ENCODE data around the gene ZNF516. TPM values are rescaled to one million over a fixed set of nuclear protein-coding genes. Genes with fewer than 3 reads are reported as not detected.

The ZNF516 gene
- total and polyA plus RNA-seq, 10 of the 15 experiments (the other 5 are each of a cell fraction or from before 2014, with no cell fraction given), result 2.0 to 32.0 (median 8.3) TPM

DNA sequence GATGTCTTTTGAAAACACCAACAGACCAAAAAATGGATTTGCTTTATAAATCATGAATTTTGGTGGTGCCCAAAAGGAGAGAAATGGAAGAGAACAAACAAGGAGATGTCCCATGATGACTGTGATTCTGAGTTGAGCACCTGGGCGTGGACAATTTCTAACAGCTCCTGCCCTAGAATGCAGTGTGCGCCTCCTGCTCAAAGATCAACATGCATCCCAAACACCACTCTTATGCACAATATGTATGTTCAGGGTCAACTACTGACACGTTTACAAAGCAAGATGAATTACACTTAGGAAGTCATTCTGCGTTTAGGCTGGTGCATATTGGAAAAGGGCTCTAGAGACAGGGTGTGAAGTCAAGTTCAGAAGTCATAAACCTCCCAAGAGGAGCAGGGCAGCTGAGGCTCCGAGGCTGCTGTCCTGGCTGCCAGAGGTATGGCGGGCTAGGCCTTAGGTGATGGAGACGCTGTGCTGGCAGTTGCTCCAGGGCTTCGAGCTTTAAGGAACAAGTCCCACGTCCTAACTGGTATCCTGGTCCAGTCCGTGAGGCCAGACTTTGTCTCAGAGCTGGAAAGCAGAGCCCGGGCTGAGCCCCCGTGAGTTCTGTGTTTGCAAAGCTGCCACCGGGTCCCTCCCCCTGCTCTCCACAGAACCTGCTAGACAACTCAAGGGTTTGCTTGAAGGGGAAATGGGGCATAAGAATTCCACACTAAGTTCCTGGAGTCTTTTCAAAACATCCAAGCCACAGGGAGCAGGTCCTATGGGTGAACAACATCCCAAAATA lies 74.0 kb downstream of the ZNF516 start:
- CTCF ChIA-PET, result no interaction called here
- peaks cover 9% of the 10 kb centered on the region for H3K79me2 ChIP-seq (ENCODE audit: control insufficient read depth, insufficient read depth, low read length)
- no peak overlapping the region for H3K27ac ChIP-seq (ENCODE audit: control insufficient read depth, insufficient read depth)
- no peaks in the 10 kb centered on the region for H3K9me3 ChIP-seq (replicated peaks; ENCODE audit: control insufficient read depth, insufficient read depth, low read length)
- SMC1A ChIA-PET (ENCODE audit: uncharacterized antibody, unreplicated experiment), result interaction anchor here (1.0 kb wide), 1 partner anchor 99 kb away, joined by 3 read pairs; no protein-coding TSS in a partner anchor
- no peak overlapping the region for H3K4me2 ChIP-seq (ENCODE audit: control insufficient read depth, insufficient read depth)
- peaks cover 4% of the 10 kb centered on the region; the same call in 1 of the 2 replicates for H4K20me1 ChIP-seq (ENCODE audit: control insufficient read depth, insufficient read depth)
- POLR2A ChIA-PET, result no interaction called here
- no peak for DNase-seq (ENCODE audit: low read depth, low spot score)
- peaks cover 2 to 18% of the 10 kb centered on the region in 2 experiments; a peak in 2 of 4 replicates for H3K36me3 ChIP-seq (ENCODE audit: control insufficient read depth in 2 of 2, insufficient read depth in 2 of 2, low read length in 1 of 2)
- intact Hi-C loops (cut with micrococcal nuclease; ENCODE audit: unreplicated experiment), result no loop called here
- H3K9ac ChIP-seq (ENCODE audit: control insufficient read depth, insufficient read depth, low read length), result no peak overlapping the region
- in situ Hi-C loops (cut with MboI), result no loop called here
- no peak overlapping the region for H2AFZ ChIP-seq (ENCODE audit: control insufficient read depth, low read depth, low read length)
- H3K4me1 ChIP-seq (ENCODE audit: control insufficient read depth, insufficient read depth, low read length), result no peaks in the 10 kb centered on the region
- H3K4me3 ChIP-seq, result no peak overlapping the region
- 62% methylated on average over 13 of the region's 13 CpGs for WGBS (ENCODE audit: insufficient coverage, insufficient replicate concordance, low lambda C conversion rate, missing lambda C conversion rate)
- FAIRE-seq, result no peak
- no TSS peak for BruUV-seq (replicated peaks)
- no peaks in the 10 kb centered on the region for H3K27me3 ChIP-seq (replicated peaks in 1 of 2; ENCODE audit: control insufficient read depth in 2 of 2, insufficient read depth in 2 of 2, low read length in 1 of 2)
- ATAC-seq, result no peak
- RAD21 ChIA-PET (ENCODE audit: unreplicated experiment), result no interaction called here
- no peak for TF ChIP-seq RFX5 (IDR thresholded peaks at IDR 0.05; ENCODE audit: low read depth, low read length)
- no peak for TF ChIP-seq MEF2B (IDR thresholded peaks at IDR 0.05; ENCODE audit: partially characterized antibody, poor library complexity, severe bottlenecking)
- TF ChIP-seq SREBF1 (IDR thresholded peaks at IDR 0.05; ENCODE audit: low read length), result no peak
- no peak for TF ChIP-seq BACH1 (IDR thresholded peaks at IDR 0.05; ENCODE audit: borderline replicate concordance)
- TF ChIP-seq, protein P1, sequence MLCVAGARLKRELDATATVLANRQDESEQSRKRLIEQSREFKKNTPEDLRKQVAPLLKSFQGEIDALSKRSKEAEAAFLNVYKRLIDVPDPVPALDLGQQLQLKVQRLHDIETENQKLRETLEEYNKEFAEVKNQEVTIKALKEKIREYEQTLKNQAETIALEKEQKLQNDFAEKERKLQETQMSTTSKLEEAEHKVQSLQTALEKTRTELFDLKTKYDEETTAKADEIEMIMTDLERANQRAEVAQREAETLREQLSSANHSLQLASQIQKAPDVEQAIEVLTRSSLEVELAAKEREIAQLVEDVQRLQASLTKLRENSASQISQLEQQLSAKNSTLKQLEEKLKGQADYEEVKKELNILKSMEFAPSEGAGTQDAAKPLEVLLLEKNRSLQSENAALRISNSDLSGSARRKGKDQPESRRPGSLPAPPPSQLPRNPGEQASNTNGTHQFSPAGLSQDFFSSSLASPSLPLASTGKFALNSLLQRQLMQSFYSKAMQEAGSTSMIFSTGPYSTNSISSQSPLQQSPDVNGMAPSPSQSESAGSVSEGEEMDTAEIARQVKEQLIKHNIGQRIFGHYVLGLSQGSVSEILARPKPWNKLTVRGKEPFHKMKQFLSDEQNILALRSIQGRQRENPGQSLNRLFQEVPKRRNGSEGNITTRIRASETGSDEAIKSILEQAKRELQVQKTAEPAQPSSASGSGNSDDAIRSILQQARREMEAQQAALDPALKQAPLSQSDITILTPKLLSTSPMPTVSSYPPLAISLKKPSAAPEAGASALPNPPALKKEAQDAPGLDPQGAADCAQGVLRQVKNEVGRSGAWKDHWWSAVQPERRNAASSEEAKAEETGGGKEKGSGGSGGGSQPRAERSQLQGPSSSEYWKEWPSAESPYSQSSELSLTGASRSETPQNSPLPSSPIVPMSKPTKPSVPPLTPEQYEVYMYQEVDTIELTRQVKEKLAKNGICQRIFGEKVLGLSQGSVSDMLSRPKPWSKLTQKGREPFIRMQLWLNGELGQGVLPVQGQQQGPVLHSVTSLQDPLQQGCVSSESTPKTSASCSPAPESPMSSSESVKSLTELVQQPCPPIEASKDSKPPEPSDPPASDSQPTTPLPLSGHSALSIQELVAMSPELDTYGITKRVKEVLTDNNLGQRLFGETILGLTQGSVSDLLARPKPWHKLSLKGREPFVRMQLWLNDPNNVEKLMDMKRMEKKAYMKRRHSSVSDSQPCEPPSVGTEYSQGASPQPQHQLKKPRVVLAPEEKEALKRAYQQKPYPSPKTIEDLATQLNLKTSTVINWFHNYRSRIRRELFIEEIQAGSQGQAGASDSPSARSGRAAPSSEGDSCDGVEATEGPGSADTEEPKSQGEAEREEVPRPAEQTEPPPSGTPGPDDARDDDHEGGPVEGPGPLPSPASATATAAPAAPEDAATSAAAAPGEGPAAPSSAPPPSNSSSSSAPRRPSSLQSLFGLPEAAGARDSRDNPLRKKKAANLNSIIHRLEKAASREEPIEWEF (IDR thresholded peaks at IDR 0.05; ENCODE audit: insufficient replicate concordance, low read depth, low read length), result no peak
- no peak for TF ChIP-seq POU2F2 (IDR thresholded peaks at IDR 0.05; ENCODE audit: borderline replicate concordance, low read depth, low read length)
- TF ChIP-seq, protein P2, sequence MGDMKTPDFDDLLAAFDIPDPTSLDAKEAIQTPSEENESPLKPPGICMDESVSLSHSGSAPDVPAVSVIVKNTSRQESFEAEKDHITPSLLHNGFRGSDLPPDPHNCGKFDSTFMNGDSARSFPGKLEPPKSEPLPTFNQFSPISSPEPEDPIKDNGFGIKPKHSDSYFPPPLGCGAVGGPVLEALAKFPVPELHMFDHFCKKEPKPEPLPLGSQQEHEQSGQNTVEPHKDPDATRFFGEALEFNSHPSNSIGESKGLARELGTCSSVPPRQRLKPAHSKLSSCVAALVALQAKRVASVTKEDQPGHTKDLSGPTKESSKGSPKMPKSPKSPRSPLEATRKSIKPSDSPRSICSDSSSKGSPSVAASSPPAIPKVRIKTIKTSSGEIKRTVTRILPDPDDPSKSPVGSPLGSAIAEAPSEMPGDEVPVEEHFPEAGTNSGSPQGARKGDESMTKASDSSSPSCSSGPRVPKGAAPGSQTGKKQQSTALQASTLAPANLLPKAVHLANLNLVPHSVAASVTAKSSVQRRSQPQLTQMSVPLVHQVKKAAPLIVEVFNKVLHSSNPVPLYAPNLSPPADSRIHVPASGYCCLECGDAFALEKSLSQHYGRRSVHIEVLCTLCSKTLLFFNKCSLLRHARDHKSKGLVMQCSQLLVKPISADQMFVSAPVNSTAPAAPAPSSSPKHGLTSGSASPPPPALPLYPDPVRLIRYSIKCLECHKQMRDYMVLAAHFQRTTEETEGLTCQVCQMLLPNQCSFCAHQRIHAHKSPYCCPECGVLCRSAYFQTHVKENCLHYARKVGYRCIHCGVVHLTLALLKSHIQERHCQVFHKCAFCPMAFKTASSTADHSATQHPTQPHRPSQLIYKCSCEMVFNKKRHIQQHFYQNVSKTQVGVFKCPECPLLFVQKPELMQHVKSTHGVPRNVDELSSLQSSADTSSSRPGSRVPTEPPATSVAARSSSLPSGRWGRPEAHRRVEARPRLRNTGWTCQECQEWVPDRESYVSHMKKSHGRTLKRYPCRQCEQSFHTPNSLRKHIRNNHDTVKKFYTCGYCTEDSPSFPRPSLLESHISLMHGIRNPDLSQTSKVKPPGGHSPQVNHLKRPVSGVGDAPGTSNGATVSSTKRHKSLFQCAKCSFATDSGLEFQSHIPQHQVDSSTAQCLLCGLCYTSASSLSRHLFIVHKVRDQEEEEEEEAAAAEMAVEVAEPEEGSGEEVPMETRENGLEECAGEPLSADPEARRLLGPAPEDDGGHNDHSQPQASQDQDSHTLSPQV (IDR thresholded peaks at IDR 0.05), result no peak
- no peak for TF ChIP-seq ETV6 (conservative IDR thresholded peaks at IDR 0.05 in 1 of 2, IDR thresholded peaks at IDR 0.05 in 1 of 2; ENCODE audit: borderline replicate concordance in 1 of 2, low read depth in 1 of 2)
- TF ChIP-seq KLF5 (IDR thresholded peaks at IDR 0.05; ENCODE audit: partially characterized antibody), result no peak

Data from GM12878 (cell line).